DND-41 (cell line): ENCODE measurements around the gene TBC1D13.
"Not testable (repeated sequence)": the region's sequence is repeated elsewhere in the genome, so short reads cannot be mapped to it uniquely, and the experiment has no call there.

Experiments used
- ATAC-seq: fragments of 200-7000 bp; cut with Tn5 transposase; 3 replicates; pipeline ENCODE4 v1.9.1; 2021; ENCODE audit warnings: low read depth; ENCODE audit not compliant: insufficient read depth
- DNase-seq: peaks from one replicate; pipeline ENCODE4 v3.0.0-alpha.2; 2020
- H2AFZ ChIP-seq: 2 replicates; pipeline ENCODE4 v1.6.0; 2012; ENCODE audit warnings: low read depth, low read length
- H3K27ac ChIP-seq: 2 replicates; pipeline ENCODE4 v1.5.1; 2012; ENCODE audit warnings: low read length, inconsistent platforms
- H3K27me3 ChIP-seq: fragments of 200-600 bp; sonication (generic); 2 replicates; pipeline ENCODE4 v1.6.0; 2012; ENCODE audit warnings: low read length, mild to moderate bottlenecking, inconsistent platforms; ENCODE audit not compliant: insufficient read depth, poor library complexity
- H3K36me3 ChIP-seq: 2 replicates; pipeline ENCODE4 v1.5.1; 2012; ENCODE audit warnings: low read length, inconsistent platforms; ENCODE audit not compliant: insufficient read depth
- H3K4me1 ChIP-seq: 2 replicates; pipeline ENCODE4 v1.5.1; 2012; ENCODE audit warnings: mild to moderate bottlenecking, low read length; ENCODE audit not compliant: insufficient read depth
- H3K4me2 ChIP-seq: 2 replicates; pipeline ENCODE4 v1.6.0; 2012; ENCODE audit warnings: mild to moderate bottlenecking, moderate library complexity, low read length, inconsistent platforms; ENCODE audit not compliant: insufficient read depth
- H3K4me3 ChIP-seq, 2 experiments: fragments of 200-600 bp in 1 of 2; shearing (Covaris generic) in 1 of 2; 2 replicates each; pipeline ENCODE4 v1.5.1; 2012 to 2016; ENCODE audit warnings: inconsistent platforms in 2 of 2, low read length in 2 of 2, mild to moderate bottlenecking in 2 of 2, low read depth in 1 of 2, moderate library complexity in 1 of 2
- H3K79me2 ChIP-seq: 2 replicates; pipeline ENCODE4 v1.6.0; 2012; ENCODE audit warnings: low read length, inconsistent platforms; ENCODE audit not compliant: insufficient read depth
- H3K9ac ChIP-seq: 2 replicates; pipeline ENCODE4 v1.6.0; 2012; ENCODE audit warnings: low read depth, mild to moderate bottlenecking, inconsistent platforms, low read length, moderate library complexity
- H3K9me3 ChIP-seq: 2 replicates; pipeline ENCODE4 v1.5.1; 2012; ENCODE audit warnings: low read length, moderate library complexity, mild to moderate bottlenecking, inconsistent platforms; ENCODE audit not compliant: insufficient read depth, severe bottlenecking
- H4K20me1 ChIP-seq: 2 replicates; pipeline ENCODE4 v1.6.0; 2012; ENCODE audit warnings: low read length; ENCODE audit not compliant: insufficient read depth
- EZH2 ChIP-seq: IDR thresholded peaks from 3 replicates; pipeline ENCODE4 v1.6.1; 2012; ENCODE audit warnings: borderline replicate concordance, low read depth, mild to moderate bottlenecking, moderate library complexity, low read length, inconsistent platforms; ENCODE audit not compliant: severe bottlenecking
- TF ChIP-seq, protein P1 (sequence below): IDR thresholded peaks from 2 replicates; pipeline ENCODE4 v1.5.1; 2012; ENCODE audit warnings: borderline replicate concordance, low read length, moderate library complexity, mild to moderate bottlenecking; ENCODE audit not compliant: poor library complexity, severe bottlenecking; ENCODE audit errors: extremely low read depth

The TBC1D13 gene

DNA sequence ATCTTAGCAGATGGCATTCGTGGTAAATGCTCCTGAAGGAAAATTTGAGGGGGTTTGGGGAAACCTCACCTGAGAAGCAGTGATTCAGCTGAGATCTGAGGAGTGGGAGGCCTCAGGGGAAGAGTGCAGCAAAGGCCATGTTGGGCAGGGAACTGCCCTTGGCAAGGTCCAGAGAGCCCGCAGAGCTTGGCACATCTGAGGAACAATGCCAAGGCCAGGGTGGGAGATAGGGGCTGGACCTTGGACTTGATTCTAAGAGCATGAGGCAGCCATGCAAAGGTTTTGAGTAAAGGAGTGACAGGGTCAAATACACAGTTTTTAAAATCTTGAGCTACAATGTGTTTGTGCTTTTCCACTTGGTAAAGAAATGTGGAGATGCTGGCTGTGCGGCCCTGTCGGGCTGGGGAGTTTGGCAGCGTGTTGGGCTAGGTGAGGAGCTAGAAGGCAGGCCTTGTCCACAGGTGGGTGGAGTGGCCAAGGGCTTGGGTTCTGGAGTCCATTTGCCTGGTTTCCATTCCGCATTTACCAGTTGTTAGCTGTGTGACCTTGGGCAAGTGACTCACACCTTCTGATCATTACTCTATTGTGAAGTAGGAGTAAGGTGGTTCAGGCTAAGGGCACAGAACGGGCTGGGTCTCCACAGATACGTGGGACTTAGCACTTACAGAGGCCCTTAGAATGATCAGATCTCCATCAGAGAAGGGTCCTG is 6.1 kb downstream of the TBC1D13 start:
- Histone ChIP-seq H3K79me2 (peaks cover 10% of the 10 kb centered on the region), H3K27ac (no peak overlapping the region), H3K4me3 (no peak overlapping the region), H3K36me3 (peaks cover 60% of the 10 kb centered on the region), H3K27me3 (no peaks in the 10 kb centered on the region), H3K4me2 (no peak overlapping the region), H3K9ac (no peak overlapping the region), H3K4me1 (peaks cover 9% of the 10 kb centered on the region), H4K20me1 (no peaks in the 10 kb centered on the region), H3K9me3 (no peaks in the 10 kb centered on the region), H2AFZ (no peak overlapping the region)
- DNase-seq (no peak), ATAC-seq (no peak)
- no peak for TF ChIP-seq EZH2
- TF ChIP-seq, protein P1, sequence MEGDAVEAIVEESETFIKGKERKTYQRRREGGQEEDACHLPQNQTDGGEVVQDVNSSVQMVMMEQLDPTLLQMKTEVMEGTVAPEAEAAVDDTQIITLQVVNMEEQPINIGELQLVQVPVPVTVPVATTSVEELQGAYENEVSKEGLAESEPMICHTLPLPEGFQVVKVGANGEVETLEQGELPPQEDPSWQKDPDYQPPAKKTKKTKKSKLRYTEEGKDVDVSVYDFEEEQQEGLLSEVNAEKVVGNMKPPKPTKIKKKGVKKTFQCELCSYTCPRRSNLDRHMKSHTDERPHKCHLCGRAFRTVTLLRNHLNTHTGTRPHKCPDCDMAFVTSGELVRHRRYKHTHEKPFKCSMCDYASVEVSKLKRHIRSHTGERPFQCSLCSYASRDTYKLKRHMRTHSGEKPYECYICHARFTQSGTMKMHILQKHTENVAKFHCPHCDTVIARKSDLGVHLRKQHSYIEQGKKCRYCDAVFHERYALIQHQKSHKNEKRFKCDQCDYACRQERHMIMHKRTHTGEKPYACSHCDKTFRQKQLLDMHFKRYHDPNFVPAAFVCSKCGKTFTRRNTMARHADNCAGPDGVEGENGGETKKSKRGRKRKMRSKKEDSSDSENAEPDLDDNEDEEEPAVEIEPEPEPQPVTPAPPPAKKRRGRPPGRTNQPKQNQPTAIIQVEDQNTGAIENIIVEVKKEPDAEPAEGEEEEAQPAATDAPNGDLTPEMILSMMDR: no peak

DNA sequence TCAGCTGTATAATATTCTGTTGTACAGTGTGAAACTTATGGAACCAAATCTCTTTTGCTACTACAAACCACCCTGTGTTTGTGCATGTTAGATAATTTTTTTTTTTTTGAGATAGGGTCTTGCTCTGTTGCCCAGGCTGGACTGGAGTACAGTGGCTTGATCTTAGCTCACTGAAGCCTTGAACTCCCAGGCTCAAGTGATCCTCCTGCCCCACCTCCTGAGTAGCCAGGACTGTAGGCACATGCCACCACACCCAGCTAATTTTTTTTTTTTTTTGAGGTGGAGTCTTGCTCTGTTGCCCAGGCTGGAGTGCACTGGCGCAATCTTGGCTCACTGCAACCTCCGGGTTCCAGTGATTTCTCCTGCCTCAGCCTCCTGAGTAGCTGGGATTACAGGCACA is 7.9 kb downstream of the TBC1D13 start:
- not testable (repeated sequence) for H3K9ac ChIP-seq, H4K20me1 ChIP-seq, H3K27ac ChIP-seq, H3K4me2 ChIP-seq, H3K79me2 ChIP-seq, DNase-seq, H3K4me3 ChIP-seq, ATAC-seq, H3K4me1 ChIP-seq, H2AFZ ChIP-seq, H3K27me3 ChIP-seq, H3K9me3 ChIP-seq
- H3K36me3 ChIP-seq: peaks cover 71% of the 10 kb centered on the region

DNA sequence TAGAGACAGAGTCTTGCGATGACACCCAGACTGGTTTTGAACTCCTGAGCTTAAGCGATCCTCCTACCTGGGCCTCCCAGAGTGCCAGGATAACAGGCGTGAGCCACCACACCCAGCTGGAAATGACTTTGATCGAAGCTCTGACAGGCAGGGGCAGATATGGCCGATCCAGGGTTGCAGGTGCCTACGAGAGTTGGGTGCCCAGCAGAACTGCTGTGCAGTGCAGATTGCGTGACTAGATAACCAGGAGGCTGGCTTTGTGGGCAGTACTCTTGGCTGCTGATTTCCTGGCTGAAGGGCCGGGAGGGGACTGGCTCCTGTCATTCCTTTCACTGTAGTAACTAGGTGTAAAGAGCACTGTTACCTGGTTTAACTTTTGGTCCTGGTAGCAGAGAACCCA is 11.8 kb downstream of the TBC1D13 start:
- no peaks in the 10 kb centered on the region for H3K79me2 ChIP-seq
- no peaks in the 10 kb centered on the region for H3K27me3 ChIP-seq
- no peak for TF ChIP-seq EZH2
- TF ChIP-seq, protein P1: no peak
- DNase-seq (no peak), ATAC-seq (no peak)
- no peaks in the 10 kb centered on the region for H4K20me1 ChIP-seq
- no peak overlapping the region for H3K9ac ChIP-seq
- H3K36me3 ChIP-seq: peaks cover 65% of the 10 kb centered on the region
- H3K4me2 ChIP-seq: no peak overlapping the region
- H2AFZ ChIP-seq: no peak overlapping the region
- no peaks in the 10 kb centered on the region for H3K4me1 ChIP-seq
- H3K27ac ChIP-seq: no peak overlapping the region
- no peak overlapping the region for H3K4me3 ChIP-seq
- H3K9me3 ChIP-seq: no peaks in the 10 kb centered on the region

DNA sequence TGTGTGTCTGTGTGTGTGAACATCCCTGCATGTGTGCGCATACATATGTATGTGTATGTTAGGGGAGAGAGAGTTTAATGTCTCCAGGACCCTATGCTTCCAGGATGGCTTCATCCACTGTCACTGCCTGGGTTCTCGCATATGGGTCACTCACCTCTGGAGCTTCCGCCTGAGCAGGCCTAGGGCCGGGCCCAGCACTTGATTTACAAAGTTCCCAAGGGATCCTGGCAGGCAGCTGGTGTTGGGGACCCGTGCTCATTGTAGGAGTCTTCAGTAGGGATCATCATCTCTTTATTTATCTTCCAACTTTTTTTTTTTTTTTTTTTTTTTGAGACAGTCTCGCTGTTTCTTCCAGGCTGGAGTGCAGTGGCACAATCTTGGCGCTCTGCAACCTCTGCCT is 13.0 kb downstream of the TBC1D13 start:
- H2AFZ ChIP-seq: no peak overlapping the region
- H3K4me3 ChIP-seq: no peak overlapping the region
- H3K27ac ChIP-seq: no peak overlapping the region
- no peaks in the 10 kb centered on the region for H4K20me1 ChIP-seq
- no peak overlapping the region for H3K9ac ChIP-seq
- H3K4me2 ChIP-seq: no peak overlapping the region
- H3K36me3 ChIP-seq: peaks cover 69% of the 10 kb centered on the region
- H3K27me3 ChIP-seq: no peaks in the 10 kb centered on the region
- DNase-seq (no peak), ATAC-seq (no peak)
- no peaks in the 10 kb centered on the region for H3K4me1 ChIP-seq
- no peaks in the 10 kb centered on the region for H3K9me3 ChIP-seq
- no peak for TF ChIP-seq EZH2
- TF ChIP-seq, protein P1: no peak
- no peaks in the 10 kb centered on the region for H3K79me2 ChIP-seq
